ENCODE data around the gene CGB2. TPM values are rescaled to one million over a fixed set of nuclear protein-coding genes. Genes with fewer than 3 reads are reported as not detected.
"Not testable (repeated sequence)": the region's sequence is repeated elsewhere in the genome, so short reads cannot be mapped to it uniquely, and the experiment has no call there.

CGB2 gene
- total RNA-seq, 4 donors from 2014 or later, result not detected

GRCh38 chr19:49017041-49017665 is 14.5 kb upstream of the CGB2 start, which contains the start of gene LHB:
LHB (minus strand) TSS chr19:49017091; CDS start chr19:49017081, 10 bp downstream.
- DNase-seq, result no peak
- H3K4me3 ChIP-seq, result peak within 1 kb of the TSS; percentile 35 to 63 (median 56)
- H3K27ac ChIP-seq, result peak within 1 kb of the TSS in 3 of 4 donors; percentile 4 to 64 (median 51)
- TF ChIP-seq POLR2A (IDR thresholded peaks at IDR 0.05) (no peak), CTCF (IDR thresholded peaks at IDR 0.05) (no peak)
- H3K27me3 ChIP-seq, result peaks cover 0 to 4% of the 10 kb centered on the region in 2 donors
- H3K4me1 ChIP-seq, result peaks cover 0 to 26% (median 9%) of the 10 kb centered on the region in 4 donors
- H3K36me3 ChIP-seq, result peaks cover 0 to 7% (median 0%) of the 10 kb centered on the region in 3 donors
- no peaks in the 10 kb centered on the region for H3K9me3 ChIP-seq

- peaks cover 0 to 26% (median 9%) of the 10 kb centered on the region in 4 donors for H3K4me1 ChIP-seq
- H3K36me3 ChIP-seq, result peaks cover 0 to 4% (median 0%) of the 10 kb centered on the region in 3 donors
- peak overlapping the region; percentile 35 to 63 (median 56) for H3K4me3 ChIP-seq
- TF ChIP-seq CTCF (IDR thresholded peaks at IDR 0.05) (peak; percentile 36 to 55 (median 46)), POLR2A (IDR thresholded peaks at IDR 0.05) (peak in 1 of 2 donors; percentile 55)
- no peaks in the 10 kb centered on the region for H3K9me3 ChIP-seq
- peaks cover 0 to 4% of the 10 kb centered on the region in 2 donors for H3K27me3 ChIP-seq
- peak overlapping the region in 3 of 4 donors; percentile 4 to 64 (median 51) for H3K27ac ChIP-seq
- DNase-seq, result peak; percentile 49 to 84 (median 75)
These were observed 13.9 kb upstream of the CGB2 start for GRCh38 chr19:49017666-49018351.

GRCh38 chr19:49018388-49019241 is 13.1 kb upstream of the CGB2 start:
- H3K9me3 ChIP-seq, H3K27me3 ChIP-seq, H3K36me3 ChIP-seq: not testable (repeated sequence)
- DNase-seq, result peak in 2 of 3 donors; percentile 44 to 55
- Histone ChIP-seq H3K4me1 (peaks cover 0 to 26% (median 9%) of the 10 kb centered on the region in 4 donors), H3K4me3 (peak overlapping the region; percentile 35 to 63 (median 56)), H3K27ac (peak overlapping the region in 1 of 4 donors; percentile 64)

- no peak overlapping the region for H3K27ac ChIP-seq
These were observed 12.3 kb upstream of the CGB2 start for GRCh38 chr19:49019242-49019932.

GRCh38 chr19:49020342-49020741 is 11.3 kb upstream of the CGB2 start:
- no peak for DNase-seq
- H3K4me1 ChIP-seq, result peaks cover 0 to 26% (median 9%) of the 10 kb centered on the region in 4 donors
- H3K4me3 ChIP-seq, result no peak overlapping the region
- H3K27ac ChIP-seq, result no peak overlapping the region
- H3K9me3 ChIP-seq, result no peaks in the 10 kb centered on the region
- peaks cover 0 to 2% (median 0%) of the 10 kb centered on the region in 3 donors for H3K36me3 ChIP-seq
- peaks cover 0 to 4% of the 10 kb centered on the region in 2 donors for H3K27me3 ChIP-seq
- TF ChIP-seq POLR2A (IDR thresholded peaks at IDR 0.05) (no peak), CTCF (IDR thresholded peaks at IDR 0.05) (no peak)

More at GRCh38 chr19:49019242-49019932, 12.3 kb upstream of the CGB2 start:
- Histone ChIP-seq H3K36me3 (peaks cover 0 to 4% (median 0%) of the 10 kb centered on the region in 3 donors), H3K4me1 (peaks cover 0 to 26% (median 9%) of the 10 kb centered on the region in 4 donors), H3K27me3 (peaks cover 0 to 4% of the 10 kb centered on the region in 2 donors), H3K9me3 (no peaks in the 10 kb centered on the region), H3K4me3 (peak overlapping the region; percentile 35 to 63 (median 56))
- TF ChIP-seq POLR2A (IDR thresholded peaks at IDR 0.05) (peak; percentile 11 to 33), CTCF (IDR thresholded peaks at IDR 0.05) (peak in 1 of 6 experiments; percentile 8)
- DNase-seq, result peak; percentile 71 to 89 (median 87)
